NCI-H2227 (cell line): ENCODE results near the gene RNF111.
"Not testable (repeated sequence)": the region's sequence is repeated elsewhere in the genome, so short reads cannot be mapped to it uniquely, and the experiment has no call there.

ENCODE experiments used
- DNase-seq: peaks from one replicate; lab custom pipeline; 2025; ENCODE audit not compliant: unreplicated experiment; lab: John Stamatoyannopoulos, UW

RNF111 gene

GRCh38 chr15:58999694-59000093 lies 12.2 kb downstream of the RNF111 start:
- DNase-seq: no peak

- DNase-seq: not testable (repeated sequence)
Measured at GRCh38 chr15:59000251-59000650, 12.8 kb downstream of the RNF111 start.

- no peak for DNase-seq
Measured at GRCh38 chr15:59001946-59002345, 14.5 kb downstream of the RNF111 start.

GRCh38 chr15:59002418-59002859 lies 15.0 kb downstream of the RNF111 start:
- no peak for DNase-seq

- DNase-seq: no peak
Measured at GRCh38 chr15:59005579-59005978, 18.1 kb downstream of the RNF111 start.

GRCh38 chr15:59008086-59008485 lies 20.6 kb downstream of the RNF111 start:
- DNase-seq: no peak

GRCh38 chr15:59011262-59011952 lies 23.9 kb downstream of the RNF111 start:
- no peak for DNase-seq

- no peak for DNase-seq
Measured at GRCh38 chr15:59013246-59013873, 25.9 kb downstream of the RNF111 start.

- DNase-seq: no peak
Measured at GRCh38 chr15:59014068-59014467, 26.6 kb downstream of the RNF111 start.

GRCh38 chr15:59017449-59017848 lies 30.0 kb downstream of the RNF111 start:
- DNase-seq: no peak

- no peak for DNase-seq
Measured at GRCh38 chr15:59018833-59019232, 31.4 kb downstream of the RNF111 start.

- no peak for DNase-seq
Measured at GRCh38 chr15:59020322-59020721, 32.9 kb downstream of the RNF111 start.

- DNase-seq: no peak
Measured at GRCh38 chr15:59022188-59022587, 34.7 kb downstream of the RNF111 start.

GRCh38 chr15:59026207-59026606 lies 38.7 kb downstream of the RNF111 start:
- DNase-seq: no peak

- no peak for DNase-seq
Measured at GRCh38 chr15:59028387-59028955, 41.0 kb downstream of the RNF111 start.

- DNase-seq: no peak
Measured at GRCh38 chr15:59029554-59029953, 42.1 kb downstream of the RNF111 start.

GRCh38 chr15:59035201-59035600 lies 47.7 kb downstream of the RNF111 start:
- DNase-seq: no peak

GRCh38 chr15:59039225-59039624 lies 51.8 kb downstream of the RNF111 start:
- no peak for DNase-seq

GRCh38 chr15:59042041-59042440 lies 54.6 kb downstream of the RNF111 start:
- no peak for DNase-seq

- no peak for DNase-seq
Measured at GRCh38 chr15:59048897-59049296, 61.4 kb downstream of the RNF111 start.

GRCh38 chr15:59051873-59052861 lies 64.7 kb downstream of the RNF111 start:
- DNase-seq: no peak
